ENCODE measurements around the gene FREM2. TPM values are rescaled to one million over a fixed set of nuclear protein-coding genes. Genes with fewer than 3 reads are reported as not detected.

The FREM2 gene
- total RNA-seq (2014; rRNA removed; shearing (Covaris generic)) = 0.07 and 0.08 TPM in 2 replicates
- polyA plus RNA-seq (2015; cell fraction: cytosol; rRNA removed) = 0.05 and 0.06 TPM in 2 replicates
- polyA plus RNA-seq (2015; cell fraction: nucleus; rRNA removed) = 0.59 and 0.62 TPM in 2 replicates

- peak; percentile 59 for DNase-seq (ENCODE audit: low read depth)
Measured at GRCh38 chr13:38686577-38687245, at the start of gene FREM2. Gene FREM2, plus strand, starts transcription at chr13:38687077. Its CDS starts 268 bp downstream, at chr13:38687345.

GRCh38 chr13:38637576-38637975, 49.3 kb upstream of the FREM2 start:
- no peak for DNase-seq (ENCODE audit: low read depth)

- DNase-seq (ENCODE audit: low read depth) = peak; percentile 3
Measured at GRCh38 chr13:38641164-38641948, 45.5 kb upstream of the FREM2 start.

- DNase-seq (ENCODE audit: low read depth) = no peak
Measured at GRCh38 chr13:38647312-38647711, 39.6 kb upstream of the FREM2 start.

GRCh38 chr13:38648912-38649311, 38.0 kb upstream of the FREM2 start:
- DNase-seq (ENCODE audit: low read depth) = no peak

GRCh38 chr13:38656699-38657098, 30.2 kb upstream of the FREM2 start:
- DNase-seq (ENCODE audit: low read depth) = no peak

GRCh38 chr13:38657191-38657590, 29.7 kb upstream of the FREM2 start:
- DNase-seq (ENCODE audit: low read depth) = peak; percentile 81

GRCh38 chr13:38658906-38659305, 28.0 kb upstream of the FREM2 start:
- no peak for DNase-seq (ENCODE audit: low read depth)

- DNase-seq (ENCODE audit: low read depth) = no peak
Measured at GRCh38 chr13:38661010-38661675, 25.7 kb upstream of the FREM2 start.

GRCh38 chr13:38662362-38662761, 24.5 kb upstream of the FREM2 start:
- peak; percentile 43 for DNase-seq (ENCODE audit: low read depth)

GRCh38 chr13:38664906-38665305, 22.0 kb upstream of the FREM2 start:
- no peak for DNase-seq (ENCODE audit: low read depth)

- no peak for DNase-seq (ENCODE audit: low read depth)
Measured at GRCh38 chr13:38667526-38668109, 19.3 kb upstream of the FREM2 start.

- DNase-seq (ENCODE audit: low read depth) = no peak
Measured at GRCh38 chr13:38669234-38669964, 17.5 kb upstream of the FREM2 start.

GRCh38 chr13:38670627-38671026, 16.2 kb upstream of the FREM2 start:
- DNase-seq (ENCODE audit: low read depth) = peak; percentile 38

GRCh38 chr13:38671980-38672379, 14.9 kb upstream of the FREM2 start:
- DNase-seq (ENCODE audit: low read depth) = no peak

GRCh38 chr13:38674208-38674607, 12.7 kb upstream of the FREM2 start:
- DNase-seq (ENCODE audit: low read depth) = peak; percentile 49

GRCh38 chr13:38680912-38681311, 6.0 kb upstream of the FREM2 start:
- DNase-seq (ENCODE audit: low read depth) = no peak

GRCh38 chr13:38684714-38685113, 2.2 kb upstream of the FREM2 start:
- DNase-seq (ENCODE audit: low read depth) = no peak

GRCh38 chr13:38685431-38685830, 1.4 kb upstream of the FREM2 start:
- DNase-seq (ENCODE audit: low read depth) = no peak

- no peak for DNase-seq (ENCODE audit: low read depth)
Measured at GRCh38 chr13:38685974-38686576, 802 bp upstream of the FREM2 start.
